Neural cell (in vitro differentiated cells): ENCODE results near the gene DTD1. TPM values are rescaled to one million over a fixed set of nuclear protein-coding genes. Genes with fewer than 3 reads are reported as not detected.

Experiments
- H2AFZ ChIP-seq: fragments of 200-600, 300-800 bp; sonication (generic), shearing (Covaris generic); 2 replicates; pipeline ENCODE4 v1.6.0; 2014; ENCODE audit warnings: low read depth, mild to moderate bottlenecking, antibody characterized with exemption, low read length, moderate library complexity
- H3F3A ChIP-seq: fragments of 200-600 bp; shearing (Covaris generic); 2 replicates; pipeline ENCODE4 v1.6.1; 2016; ENCODE audit warnings: mild to moderate bottlenecking, moderate library complexity, mixed read lengths, antibody characterized with exemption, low read length; ENCODE audit not compliant: insufficient read depth, poor library complexity, severe bottlenecking
- H3K27ac ChIP-seq: fragments of 200-600, 300-800 bp; sonication (generic), shearing (Covaris generic); 2 replicates; pipeline ENCODE4 v1.5.1; 2014; ENCODE audit warnings: mild to moderate bottlenecking, low read length, moderate library complexity
- H3K27me3 ChIP-seq: fragments of 300-800, 200-600 bp; sonication (generic), shearing (Covaris generic); 2 replicates; pipeline ENCODE4 v1.6.0; 2014; ENCODE audit warnings: mild to moderate bottlenecking, low read depth, low read length, moderate library complexity; ENCODE audit not compliant: insufficient read depth
- H3K36me3 ChIP-seq: fragments of 300-800, 200-600 bp; sonication (generic), shearing (Covaris generic); 2 replicates; pipeline ENCODE4 v1.5.1; 2014; ENCODE audit warnings: mild to moderate bottlenecking, antibody characterized with exemption, low read length, moderate library complexity; ENCODE audit not compliant: insufficient read depth
- H3K4me2 ChIP-seq: fragments of 300-800, 200-600 bp; sonication (generic), shearing (Covaris generic); 2 replicates; pipeline ENCODE4 v1.6.0; 2014; ENCODE audit warnings: mild to moderate bottlenecking, low read length
- H3K4me3 ChIP-seq: fragments of 300-800, 200-600 bp; sonication (generic), shearing (Covaris generic); 2 replicates; pipeline ENCODE4 v1.5.1; 2014; ENCODE audit warnings: mild to moderate bottlenecking, low read length, moderate library complexity
- H3K79me2 ChIP-seq: fragments of 200-600 bp; shearing (Covaris generic); replicated peaks from 2 replicates; pipeline ENCODE4 v1.6.0; 2014; ENCODE audit warnings: mild to moderate bottlenecking, low read length, moderate library complexity; ENCODE audit not compliant: insufficient read depth
- H3K9ac ChIP-seq: fragments of 300-800, 200-600 bp; sonication (generic), shearing (Covaris generic); 2 replicates; pipeline ENCODE4 v1.6.1; 2016; ENCODE audit warnings: mild to moderate bottlenecking, low read length, mixed read lengths
- H3K9me2 ChIP-seq: fragments of 200-600 bp; shearing (Covaris generic); 2 replicates; pipeline ENCODE4 v1.6.1; 2016; ENCODE audit warnings: mild to moderate bottlenecking, low read length, mixed read lengths; ENCODE audit not compliant: insufficient read depth
- H3K9me3 ChIP-seq: fragments of 200-600, 300-800 bp; sonication (generic), shearing (Covaris generic); 2 replicates; pipeline ENCODE4 v1.6.1; 2016; ENCODE audit warnings: mild to moderate bottlenecking, mixed run types, low read length, moderate library complexity, mixed read lengths
- H4K20me1 ChIP-seq: fragments of 200-600 bp; shearing (Covaris generic); 2 replicates; pipeline ENCODE4 v1.6.1; 2016; ENCODE audit warnings: mild to moderate bottlenecking, mixed run types; ENCODE audit not compliant: insufficient read depth
- EP300 ChIP-seq: fragments of 450-650 bp; conservative IDR thresholded peaks from 2 replicates; pipeline ENCODE4 v1.6.1; 2014; ENCODE audit warnings: antibody characterized with exemption, mild to moderate bottlenecking, moderate library complexity; ENCODE audit not compliant: poor library complexity, severe bottlenecking
- EZH2 ChIP-seq: fragments of 200-600, 300-800 bp; shearing (Covaris generic), sonication (generic); IDR thresholded peaks from 2 replicates; pipeline ENCODE4 v1.6.1; 2014; ENCODE audit warnings: antibody characterized with exemption, low read length, borderline replicate concordance, mild to moderate bottlenecking; ENCODE audit not compliant: insufficient read depth, poor library complexity, severe bottlenecking
- MXI1 ChIP-seq: fragments of 450-650 bp; conservative IDR thresholded peaks from 2 replicates; pipeline ENCODE4 v1.6.1; 2014; ENCODE audit warnings: antibody characterized with exemption, mild to moderate bottlenecking; ENCODE audit not compliant: poor library complexity, severe bottlenecking
- POLR2AphosphoS5 ChIP-seq: IDR thresholded peaks from 2 replicates; pipeline ENCODE4 v1.6.1; 2012
- RAD21 ChIP-seq: fragments of 450-650 bp; conservative IDR thresholded peaks from 2 replicates; pipeline ENCODE4 v1.6.1; 2014; ENCODE audit warnings: antibody characterized with exemption, mild to moderate bottlenecking, moderate library complexity
- SMC3 ChIP-seq: fragments of 450-650 bp; conservative IDR thresholded peaks from 2 replicates; pipeline ENCODE4 v1.6.1; 2014; ENCODE audit warnings: antibody characterized with exemption, mild to moderate bottlenecking, moderate library complexity; ENCODE audit not compliant: poor library complexity
- TAF1 ChIP-seq: IDR thresholded peaks from 2 replicates; pipeline ENCODE4 v1.6.1; 2012; ENCODE audit warnings: low read depth
- polyA plus RNA-seq: library from polyadenylated mRNA; depleted of rRNA; stranded (reverse); fragments of >200 nt; gene quantifications from 2 replicates; pipeline ENCODE4 v1.2.3, GENCODE V29; 2014
- TF ChIP-seq, protein P1 (sequence below): IDR thresholded peaks from 2 replicates; pipeline ENCODE4 v1.6.1; 2012; ENCODE audit warnings: borderline replicate concordance
- TF ChIP-seq, protein P2 (sequence below): fragments of 450-650 bp; IDR thresholded peaks from 2 replicates; pipeline ENCODE4 v1.5.1; 2014; ENCODE audit warnings: antibody characterized with exemption, mild to moderate bottlenecking, moderate library complexity; ENCODE audit not compliant: poor library complexity, severe bottlenecking

DTD1 gene
- polyA plus RNA-seq, 1 donor from 2014 or later = 337 TPM

DNA sequence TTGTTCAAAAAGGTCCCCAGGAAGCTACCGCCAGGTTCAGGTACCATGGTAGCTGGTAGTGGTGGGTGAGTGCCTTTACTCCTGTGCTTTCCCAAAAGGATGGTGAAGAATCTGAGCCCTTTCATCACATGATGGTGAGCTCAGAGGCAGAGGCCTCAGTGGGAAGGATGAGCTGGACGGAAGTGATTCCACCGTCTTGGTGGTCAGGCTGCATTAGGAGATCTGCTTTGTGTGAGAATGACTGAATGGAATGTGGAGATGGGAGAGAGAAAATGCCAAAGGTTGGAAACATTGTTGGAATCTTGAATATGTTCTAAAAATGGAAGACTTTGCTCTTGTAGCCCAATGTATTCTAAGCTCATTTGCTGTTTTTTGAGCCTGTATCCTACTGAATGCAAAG lies 117.6 kb downstream of the DTD1 start:
- Histone ChIP-seq H3K9me2 (no peaks in the 10 kb centered on the region), H3K27ac (no peak overlapping the region), H4K20me1 (no peaks in the 10 kb centered on the region), H3K9me3 (no peaks in the 10 kb centered on the region), H3K27me3 (no peaks in the 10 kb centered on the region), H3K4me2 (no peak overlapping the region), H3K36me3 (no peaks in the 10 kb centered on the region), H3K4me3 (no peak overlapping the region), H3F3A (no peaks in the 10 kb centered on the region), H3K79me2 (no peaks in the 10 kb centered on the region), H2AFZ (no peak overlapping the region), H3K9ac (no peak overlapping the region)
- TF ChIP-seq RAD21 (no peak), TAF1 (no peak), EZH2 (no peak), POLR2AphosphoS5 (no peak), SMC3 (no peak), EP300 (no peak), MXI1 (no peak)
- TF ChIP-seq, protein P1, sequence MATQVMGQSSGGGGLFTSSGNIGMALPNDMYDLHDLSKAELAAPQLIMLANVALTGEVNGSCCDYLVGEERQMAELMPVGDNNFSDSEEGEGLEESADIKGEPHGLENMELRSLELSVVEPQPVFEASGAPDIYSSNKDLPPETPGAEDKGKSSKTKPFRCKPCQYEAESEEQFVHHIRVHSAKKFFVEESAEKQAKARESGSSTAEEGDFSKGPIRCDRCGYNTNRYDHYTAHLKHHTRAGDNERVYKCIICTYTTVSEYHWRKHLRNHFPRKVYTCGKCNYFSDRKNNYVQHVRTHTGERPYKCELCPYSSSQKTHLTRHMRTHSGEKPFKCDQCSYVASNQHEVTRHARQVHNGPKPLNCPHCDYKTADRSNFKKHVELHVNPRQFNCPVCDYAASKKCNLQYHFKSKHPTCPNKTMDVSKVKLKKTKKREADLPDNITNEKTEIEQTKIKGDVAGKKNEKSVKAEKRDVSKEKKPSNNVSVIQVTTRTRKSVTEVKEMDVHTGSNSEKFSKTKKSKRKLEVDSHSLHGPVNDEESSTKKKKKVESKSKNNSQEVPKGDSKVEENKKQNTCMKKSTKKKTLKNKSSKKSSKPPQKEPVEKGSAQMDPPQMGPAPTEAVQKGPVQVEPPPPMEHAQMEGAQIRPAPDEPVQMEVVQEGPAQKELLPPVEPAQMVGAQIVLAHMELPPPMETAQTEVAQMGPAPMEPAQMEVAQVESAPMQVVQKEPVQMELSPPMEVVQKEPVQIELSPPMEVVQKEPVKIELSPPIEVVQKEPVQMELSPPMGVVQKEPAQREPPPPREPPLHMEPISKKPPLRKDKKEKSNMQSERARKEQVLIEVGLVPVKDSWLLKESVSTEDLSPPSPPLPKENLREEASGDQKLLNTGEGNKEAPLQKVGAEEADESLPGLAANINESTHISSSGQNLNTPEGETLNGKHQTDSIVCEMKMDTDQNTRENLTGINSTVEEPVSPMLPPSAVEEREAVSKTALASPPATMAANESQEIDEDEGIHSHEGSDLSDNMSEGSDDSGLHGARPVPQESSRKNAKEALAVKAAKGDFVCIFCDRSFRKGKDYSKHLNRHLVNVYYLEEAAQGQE = no peak
- TF ChIP-seq, protein P2, sequence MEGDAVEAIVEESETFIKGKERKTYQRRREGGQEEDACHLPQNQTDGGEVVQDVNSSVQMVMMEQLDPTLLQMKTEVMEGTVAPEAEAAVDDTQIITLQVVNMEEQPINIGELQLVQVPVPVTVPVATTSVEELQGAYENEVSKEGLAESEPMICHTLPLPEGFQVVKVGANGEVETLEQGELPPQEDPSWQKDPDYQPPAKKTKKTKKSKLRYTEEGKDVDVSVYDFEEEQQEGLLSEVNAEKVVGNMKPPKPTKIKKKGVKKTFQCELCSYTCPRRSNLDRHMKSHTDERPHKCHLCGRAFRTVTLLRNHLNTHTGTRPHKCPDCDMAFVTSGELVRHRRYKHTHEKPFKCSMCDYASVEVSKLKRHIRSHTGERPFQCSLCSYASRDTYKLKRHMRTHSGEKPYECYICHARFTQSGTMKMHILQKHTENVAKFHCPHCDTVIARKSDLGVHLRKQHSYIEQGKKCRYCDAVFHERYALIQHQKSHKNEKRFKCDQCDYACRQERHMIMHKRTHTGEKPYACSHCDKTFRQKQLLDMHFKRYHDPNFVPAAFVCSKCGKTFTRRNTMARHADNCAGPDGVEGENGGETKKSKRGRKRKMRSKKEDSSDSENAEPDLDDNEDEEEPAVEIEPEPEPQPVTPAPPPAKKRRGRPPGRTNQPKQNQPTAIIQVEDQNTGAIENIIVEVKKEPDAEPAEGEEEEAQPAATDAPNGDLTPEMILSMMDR = no peak

DNA sequence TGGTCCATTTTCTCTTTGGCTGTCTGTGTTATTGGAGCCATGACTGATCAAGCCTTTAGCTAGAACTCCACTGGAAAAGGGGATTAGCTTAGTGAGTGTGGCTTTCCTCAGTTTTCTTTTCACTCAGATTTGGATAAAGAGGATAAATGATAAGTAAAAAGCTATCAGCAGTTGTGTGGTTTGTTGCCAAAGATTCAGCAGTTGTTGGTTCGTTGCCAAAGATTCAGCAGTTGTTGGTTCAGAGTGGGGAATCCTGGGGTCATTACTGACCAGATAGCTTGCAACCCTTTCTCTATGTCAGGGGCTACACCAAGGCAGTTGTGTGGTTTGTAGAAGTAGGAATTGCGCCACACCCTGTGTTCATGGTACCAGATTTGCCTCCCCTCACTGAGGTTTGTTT lies 118.1 kb downstream of the DTD1 start:
- no peak for TF ChIP-seq TAF1
- TF ChIP-seq, protein P1 = no peak
- no peak for TF ChIP-seq EP300
- H3K79me2 ChIP-seq = no peaks in the 10 kb centered on the region
- no peak overlapping the region for H3K4me3 ChIP-seq
- no peak overlapping the region for H3K4me2 ChIP-seq
- H3K9me3 ChIP-seq = no peaks in the 10 kb centered on the region
- H3K36me3 ChIP-seq = no peaks in the 10 kb centered on the region
- no peaks in the 10 kb centered on the region for H3K27me3 ChIP-seq
- no peak overlapping the region for H3K9ac ChIP-seq
- H3F3A ChIP-seq = no peaks in the 10 kb centered on the region
- no peaks in the 10 kb centered on the region for H4K20me1 ChIP-seq
- no peak overlapping the region for H2AFZ ChIP-seq
- H3K9me2 ChIP-seq = no peaks in the 10 kb centered on the region
- H3K27ac ChIP-seq = no peak overlapping the region
